CD4-positive, alpha-beta memory T cell (primary cell): ENCODE data around the gene GPN2. TPM values are rescaled to one million over a fixed set of nuclear protein-coding genes. Genes with fewer than 3 reads are reported as not detected.

ENCODE experiments used
- CTCF ChIA-PET: fragments of 350-600 bp; sonication (Branson Sonifier 250); formaldehyde crosslinking; loops from one replicate; lab custom pipeline; 2021; ENCODE audit warnings: inconsistent platforms; ENCODE audit not compliant: partially characterized antibody; lab: Charles Lee
- POLR2A ChIA-PET: fragments of 350-600 bp; sonication (Branson Sonifier 250); formaldehyde crosslinking; loops from one replicate; lab custom pipeline; 2021; ENCODE audit not compliant: partially characterized antibody; lab: Charles Lee
- DNase-seq, 5 donors: peaks; one replicate each; pipeline versions ENCODE4 v3.0.0 to v3.0.0-alpha.2; 2020 to 2022; ENCODE audit warnings: mixed read lengths in 1 of 5
- H3K27ac ChIP-seq: one replicate; pipeline ENCODE4 v1.7.0; 2013; ENCODE audit warnings: low read depth, low read length
- H3K27me3 ChIP-seq: 2 replicates; pipeline ENCODE4 v1.7.0; 2013; ENCODE audit warnings: mild to moderate bottlenecking, low read length, moderate library complexity; ENCODE audit not compliant: insufficient read depth
- H3K36me3 ChIP-seq: 2 replicates; pipeline ENCODE4 v1.7.0; 2013; ENCODE audit warnings: mild to moderate bottlenecking, low read length, moderate library complexity; ENCODE audit not compliant: insufficient read depth
- H3K4me1 ChIP-seq: 2 replicates; pipeline ENCODE4 v1.7.0; 2013; ENCODE audit warnings: mild to moderate bottlenecking, low read length, moderate library complexity; ENCODE audit not compliant: insufficient read depth
- H3K4me3 ChIP-seq, 2 donors: one replicate each; pipeline ENCODE4 v1.7.0; 2013; ENCODE audit warnings: low read length in 2 of 2, mild to moderate bottlenecking in 1 of 2
- H3K9me3 ChIP-seq, 2 donors: one replicate each; pipeline ENCODE4 v1.7.0; 2013; ENCODE audit warnings: low read length in 2 of 2, control low read depth in 1 of 2; ENCODE audit not compliant: control insufficient read depth in 1 of 2
- H3K27ac Mint-ChIP-seq, 7 donors: one replicate each; pipeline ENCODE4 v1.8.0; 2020 to 2021; ENCODE audit warnings: mixed read lengths in 7 of 7, mild to moderate bottlenecking in 6 of 7, inconsistent platforms in 3 of 7, moderate library complexity in 3 of 7
- H3K27me3 Mint-ChIP-seq, 2 donors: one replicate each; pipeline ENCODE4 v1.8.0; 2020 to 2021; ENCODE audit warnings: mixed read lengths in 2 of 2
- H3K36me3 Mint-ChIP-seq, 2 donors: one replicate each; pipeline ENCODE4 v1.8.0; 2020 to 2021; ENCODE audit warnings: mixed read lengths in 2 of 2, inconsistent platforms in 1 of 2, mild to moderate bottlenecking in 1 of 2
- H3K4me1 Mint-ChIP-seq, 4 donors: one replicate each; pipeline ENCODE4 v1.8.0; 2020 to 2021; ENCODE audit warnings: mixed read lengths in 4 of 4, mild to moderate bottlenecking in 1 of 4
- H3K4me3 Mint-ChIP-seq, 8 donors: one replicate each; pipeline ENCODE4 v1.8.0; 2020 to 2021; ENCODE audit warnings: mixed read lengths in 8 of 8, mild to moderate bottlenecking in 7 of 8, moderate library complexity in 6 of 8, inconsistent platforms in 3 of 8
- H3K9me3 Mint-ChIP-seq, 8 donors: one replicate each; pipeline ENCODE4 v1.8.0; 2020 to 2021; ENCODE audit warnings: mixed read lengths in 8 of 8, mild to moderate bottlenecking in 5 of 8, inconsistent platforms in 3 of 8, moderate library complexity in 1 of 8
- intact Hi-C: fragments of 100-400 bp; cut with micrococcal nuclease; formaldehyde crosslinking; loops from one replicate; pipeline ENCODE4 v1.15.1; 2023
- polyA plus RNA-seq, 2 donors: library from polyadenylated mRNA; unstranded; fragments of 300-500 nt; fragmentation: Illumina TruSeq; gene quantifications; one replicate each; pipeline ENCODE4 v1.2.3, GENCODE V29; 2021
- total RNA-seq, 2 experiments: library from RNA; stranded (reverse); gene quantifications; one replicate each; pipeline ENCODE4 v1.2.3, GENCODE V29; 2021

The GPN2 gene
- total and polyA plus RNA-seq, 4 experiments from 2014 or later: 15.3 to 38.0 (median 27.9) TPM

DNA sequence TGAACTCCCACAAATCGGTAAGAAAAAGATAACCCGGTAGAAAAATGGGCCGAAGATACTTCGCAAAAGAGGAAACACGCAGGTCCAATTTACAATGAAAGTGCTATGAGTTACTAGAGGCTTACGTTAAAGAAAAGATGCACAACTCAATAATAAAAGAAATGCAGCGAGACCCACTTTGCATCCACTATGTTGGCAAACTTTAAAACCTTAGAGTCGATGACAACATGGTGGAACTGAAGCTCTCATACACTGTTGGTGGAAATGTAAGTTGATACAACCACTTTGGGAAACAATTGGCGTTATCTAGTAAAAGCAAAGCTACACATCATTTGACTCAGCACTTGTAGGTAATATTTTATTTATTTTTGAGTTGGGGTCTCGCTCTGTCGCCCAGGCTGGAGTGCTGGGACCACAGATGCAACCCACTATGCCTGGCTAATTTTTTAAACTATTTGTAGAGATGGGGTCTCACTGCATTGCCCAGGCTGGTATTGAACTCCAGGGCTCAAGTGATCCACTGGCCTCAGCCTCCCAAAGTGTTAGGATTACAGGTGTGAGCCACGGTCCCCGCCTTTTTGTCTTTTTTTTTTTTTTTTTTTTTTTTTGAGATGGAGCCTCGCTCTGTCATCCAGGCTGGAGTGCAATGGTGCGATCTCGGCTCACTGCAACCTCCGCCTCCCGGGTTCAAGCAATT is 10.9 kb upstream of the GPN2 start:
- peaks cover 25% of the 10 kb centered on the region for H3K4me1 ChIP-seq
- CTCF ChIA-PET: interaction anchor here (1.1 to 2.0 kb wide), 6 partner anchors 11 to 102 kb away, joined by 3 to 14 read pairs (median 4); partner anchors contain the start of gene GPN2

GRCh38 chr1:26900001-26900814 is 10.1 kb upstream of the GPN2 start, which contains the start of gene GPATCH3:
Gene GPATCH3 (minus strand): TSS chr1:26900467. CDS start chr1:26900442, 25 bp downstream.
- Mint-ChIP-seq H3K27me3 (no peaks in the 10 kb centered on the region), H3K36me3 (peaks cover 11 to 35% of the 10 kb centered on the region in 2 donors), H3K4me1 (peaks cover 21 to 48% (median 26%) of the 10 kb centered on the region in 4 donors), H3K4me3 (peak within 1 kb of the TSS; percentile 87 to 100 (median 96)), H3K9me3 (no peaks in the 10 kb centered on the region), H3K27ac (peak within 1 kb of the TSS; percentile 92 to 100 (median 98))
- H3K27me3 ChIP-seq: no peaks in the 10 kb centered on the region
- intact Hi-C loops: loop anchor here (1.0 kb wide), 2 partner anchors 10 to 21 kb away; partner anchors contain the start of genes GPN2 and NUDC
- CTCF ChIA-PET: interaction anchor here (1.1 to 2.0 kb wide), 9 partner anchors 10 to 101 kb away, joined by 3 to 14 read pairs (median 5); partner anchors contain the start of gene GPN2
- peak within 1 kb of the TSS; percentile 90 for H3K27ac ChIP-seq
- DNase-seq: peak; percentile 87 to 89 (median 88)
- POLR2A ChIA-PET: interaction anchor here (0.5 to 3.7 kb wide), 27 partner anchors 9 to 968 kb away, joined by 3 to 114 read pairs (median 4); partner anchors contain the start of genes CEP85, FAM76A, GPN2 and HMGN2
- H3K4me3 ChIP-seq: peak within 1 kb of the TSS; percentile 86 to 93
- peaks cover 19% of the 10 kb centered on the region for H3K36me3 ChIP-seq
- peaks cover 25% of the 10 kb centered on the region for H3K4me1 ChIP-seq
- no peaks in the 10 kb centered on the region for H3K9me3 ChIP-seq

More for the DNA sequence above, 10.9 kb upstream of the GPN2 start:
- Mint-ChIP-seq H3K27me3 (no peaks in the 10 kb centered on the region), H3K36me3 (peaks cover 11 to 30% of the 10 kb centered on the region in 2 donors), H3K4me1 (peaks cover 21 to 48% (median 26%) of the 10 kb centered on the region in 4 donors), H3K4me3 (peak overlapping the region; percentile 87 to 100 (median 96)), H3K27ac (peak overlapping the region; percentile 92 to 100 (median 98)), H3K9me3 (no peaks in the 10 kb centered on the region)
- Histone ChIP-seq H3K36me3 (peaks cover 13% of the 10 kb centered on the region), H3K27me3 (no peaks in the 10 kb centered on the region), H3K27ac (peak overlapping the region; percentile 90), H3K9me3 (no peaks in the 10 kb centered on the region), H3K4me3 (peak overlapping the region; percentile 86 to 93)
- no peak for DNase-seq
- POLR2A ChIA-PET: interaction anchor here (0.6 to 3.7 kb wide), 24 partner anchors 8 to 969 kb away, joined by 3 to 114 read pairs (median 4); partner anchors contain the start of genes CEP85, FAM76A, GPN2 and HMGN2
- intact Hi-C loops: loop anchor here (1.0 kb wide), 2 partner anchors 11 to 20 kb away; partner anchors contain the start of genes GPN2 and NUDC

- CTCF ChIA-PET: interaction anchor here (1.3 kb wide), 1 partner anchor 18 kb away, joined by 3 read pairs; no protein-coding TSS in a partner anchor
Measured at GRCh38 chr1:26897351-26897750, 7.3 kb upstream of the GPN2 start.

DNA sequence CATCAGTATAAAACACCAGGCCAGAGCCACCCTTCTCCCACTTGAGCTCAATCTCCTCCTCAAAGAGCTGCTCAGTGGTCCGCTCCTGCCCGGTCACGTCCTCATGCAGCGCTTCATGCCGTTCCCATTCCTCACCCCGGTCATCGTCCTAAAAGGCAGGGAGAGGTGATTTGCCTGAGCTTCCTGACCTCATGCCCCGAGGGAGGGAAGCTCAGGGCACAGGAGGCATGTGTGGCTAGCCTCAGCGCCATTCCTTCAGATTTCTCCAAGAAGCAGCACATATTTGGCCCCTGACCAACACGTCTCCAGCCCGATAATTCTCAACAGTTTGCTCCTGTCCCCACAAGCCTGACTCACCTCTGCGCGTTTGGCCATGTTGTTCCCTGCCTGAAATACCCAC is 4.2 kb upstream of the GPN2 start:
- Mint-ChIP-seq H3K9me3 (no peaks in the 10 kb centered on the region), H3K4me3 (peak overlapping the region in 1 of 8 donors; percentile 62), H3K4me1 (peaks cover 9 to 40% (median 21%) of the 10 kb centered on the region in 4 donors), H3K27ac (peak overlapping the region in 3 of 7 donors; percentile 12 to 79 (median 71)), H3K27me3 (no peaks in the 10 kb centered on the region), H3K36me3 (peaks cover 25 to 61% of the 10 kb centered on the region in 2 donors)
- Histone ChIP-seq H3K27me3 (no peaks in the 10 kb centered on the region), H3K4me3 (no peak overlapping the region), H3K9me3 (no peaks in the 10 kb centered on the region), H3K36me3 (peaks cover 44% of the 10 kb centered on the region), H3K27ac (no peak overlapping the region), H3K4me1 (peaks cover 23% of the 10 kb centered on the region)
- DNase-seq: no peak
- intact Hi-C loops: no loop called here
- CTCF ChIA-PET: interaction anchor here (1.0 to 1.1 kb wide), 2 partner anchors 8 to 15 kb away, joined by 3 to 4 read pairs; no protein-coding TSS in a partner anchor
- POLR2A ChIA-PET: no interaction called here

More at GRCh38 chr1:26897351-26897750, 7.3 kb upstream of the GPN2 start:
- no peak for DNase-seq
- H3K36me3 Mint-ChIP-seq: peaks cover 22 to 57% of the 10 kb centered on the region in 2 donors
- POLR2A ChIA-PET: interaction anchor here (0.7 kb wide), 1 partner anchor 15 kb away, joined by 3 read pairs; no protein-coding TSS in a partner anchor
- no peaks in the 10 kb centered on the region for H3K27me3 Mint-ChIP-seq
- H3K4me1 Mint-ChIP-seq: peaks cover 20 to 53% (median 27%) of the 10 kb centered on the region in 4 donors
- Histone ChIP-seq H3K36me3 (peaks cover 39% of the 10 kb centered on the region), H3K27ac (no peak overlapping the region), H3K27me3 (no peaks in the 10 kb centered on the region), H3K4me3 (no peak overlapping the region), H3K9me3 (no peaks in the 10 kb centered on the region), H3K4me1 (peaks cover 25% of the 10 kb centered on the region)
- no peak overlapping the region for H3K27ac Mint-ChIP-seq
- no peak overlapping the region for H3K4me3 Mint-ChIP-seq
- intact Hi-C loops: no loop called here
- no peaks in the 10 kb centered on the region for H3K9me3 Mint-ChIP-seq

DNA sequence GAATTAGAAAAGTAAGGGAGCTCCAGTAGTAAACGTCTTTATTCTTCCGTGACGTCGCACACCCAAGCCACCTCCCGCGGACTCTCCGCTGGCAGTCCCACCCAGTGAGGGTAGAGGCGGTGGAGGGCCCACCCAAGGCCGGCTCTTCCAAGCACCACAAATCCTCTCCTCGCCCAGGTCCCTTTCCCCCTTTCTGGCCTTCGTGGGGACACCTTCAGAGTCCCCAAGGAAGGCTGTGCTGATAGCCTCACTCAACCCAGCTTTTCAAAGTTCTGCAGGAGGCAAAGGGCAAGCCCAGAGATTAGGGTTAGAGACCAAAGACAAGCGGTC is 349 bp upstream of the GPN2 start:
- peak overlapping the region; percentile 93 for H3K27ac ChIP-seq
- DNase-seq: no peak
- H3K4me3 Mint-ChIP-seq: peak overlapping the region; percentile 91 to 97 (median 96)
- POLR2A ChIA-PET: interaction anchor here (0.6 to 7.0 kb wide), 23 partner anchors 9 to 1691 kb away, joined by 3 to 114 read pairs (median 5); partner anchors contain the start of genes ARID1A, GPATCH3, NUDC and SFN
- H3K9me3 Mint-ChIP-seq: no peaks in the 10 kb centered on the region
- H3K27me3 ChIP-seq: no peaks in the 10 kb centered on the region
- CTCF ChIA-PET: interaction anchor here (1.1 to 3.1 kb wide), 7 partner anchors 9 to 289 kb away, joined by 4 to 15 read pairs (median 5); no protein-coding TSS in a partner anchor
- H3K4me1 ChIP-seq: peaks cover 34% of the 10 kb centered on the region
- H3K9me3 ChIP-seq: no peaks in the 10 kb centered on the region
- no peaks in the 10 kb centered on the region for H3K27me3 Mint-ChIP-seq
- intact Hi-C loops: loop anchor here (1.0 kb wide), 2 partner anchors 10 to 25 kb away; partner anchors contain the start of gene GPATCH3
- peak overlapping the region; percentile 97 to 98 (median 97) for H3K27ac Mint-ChIP-seq
- H3K36me3 Mint-ChIP-seq: peaks cover 32 to 61% of the 10 kb centered on the region in 2 donors
- peaks cover 53% of the 10 kb centered on the region for H3K36me3 ChIP-seq
- H3K4me1 Mint-ChIP-seq: peaks cover 17 to 43% (median 31%) of the 10 kb centered on the region in 4 donors
- H3K4me3 ChIP-seq: peak overlapping the region; percentile 81 to 98

DNA sequence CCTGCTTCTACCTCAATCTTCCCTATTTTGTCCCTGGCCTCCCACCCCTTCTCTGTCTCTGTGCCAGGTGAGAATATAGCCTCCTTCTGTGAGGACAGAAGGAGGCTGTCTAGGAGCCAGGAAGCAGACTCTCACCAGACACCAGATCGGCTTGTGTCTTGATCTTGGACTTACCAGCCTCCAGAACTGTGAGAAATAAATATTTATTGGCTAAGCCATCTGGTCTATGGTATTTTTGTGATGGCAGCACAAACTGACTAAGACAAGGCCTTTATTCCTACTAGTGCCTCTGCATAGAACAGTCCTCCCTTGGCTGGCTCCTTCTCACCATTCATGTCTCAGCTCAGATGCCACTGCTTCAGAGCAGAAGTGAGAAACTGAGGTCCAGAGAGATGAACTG is 1.9 kb downstream of the GPN2 start:
- no peak overlapping the region for H3K4me3 ChIP-seq
- no peaks in the 10 kb centered on the region for H3K27me3 ChIP-seq
- ChIA-PET CTCF (interaction anchor here (0.6 to 3.1 kb wide), 9 partner anchors 9 to 286 kb away, joined by 3 to 15 read pairs (median 9); partner anchors contain the start of gene GPATCH3), POLR2A (interaction anchor here (3.1 to 7.0 kb wide), 3 partner anchors 11 to 388 kb away, joined by 16 to 114 read pairs (median 27); partner anchors contain the start of gene GPATCH3)
- no peak overlapping the region for H3K27ac ChIP-seq
- intact Hi-C loops: no loop called here
- peaks cover 34% of the 10 kb centered on the region for H3K4me1 ChIP-seq
- Mint-ChIP-seq H3K9me3 (no peaks in the 10 kb centered on the region), H3K4me1 (peaks cover 22 to 42% (median 31%) of the 10 kb centered on the region in 4 donors), H3K36me3 (peaks cover 36 to 63% of the 10 kb centered on the region in 2 donors), H3K27ac (peak overlapping the region in 6 of 7 donors; percentile 81 to 98 (median 97)), H3K4me3 (peak overlapping the region; percentile 91 to 97 (median 96)), H3K27me3 (no peaks in the 10 kb centered on the region)
- peaks cover 56% of the 10 kb centered on the region for H3K36me3 ChIP-seq
- no peaks in the 10 kb centered on the region for H3K9me3 ChIP-seq
- DNase-seq: no peak
